NCI-H2081 (cell line): Measurements from ENCODE around the gene GADL1.

Experiments used
- DNase-seq, 2 experiments: peaks; one replicate each; lab custom pipeline; 2025; lab: John Stamatoyannopoulos, UW

The GADL1 gene

GRCh38 chr3:30756218-30756617 is 138.2 kb downstream of the GADL1 start:
- no peak for DNase-seq

- DNase-seq: no peak
Measured at GRCh38 chr3:30754426-30754825, 140.0 kb downstream of the GADL1 start.

GRCh38 chr3:30753766-30754165 is 140.7 kb downstream of the GADL1 start:
- no peak for DNase-seq

GRCh38 chr3:30752970-30753369 is 141.5 kb downstream of the GADL1 start:
- DNase-seq: no peak

- DNase-seq: no peak
Measured at GRCh38 chr3:30752491-30752890, 142.0 kb downstream of the GADL1 start.

- no peak for DNase-seq
Measured at GRCh38 chr3:30751610-30752299, 142.7 kb downstream of the GADL1 start.

GRCh38 chr3:30750967-30751366 is 143.5 kb downstream of the GADL1 start:
- DNase-seq: peak in 1 of 2 experiments; percentile 20

- no peak for DNase-seq
Measured at GRCh38 chr3:30749230-30749629, 145.2 kb downstream of the GADL1 start.

GRCh38 chr3:30747771-30748281 is 146.6 kb downstream of the GADL1 start:
- DNase-seq: peak in 1 of 2 experiments; percentile 13

- DNase-seq: no peak
Measured at GRCh38 chr3:30743641-30744317, 150.7 kb downstream of the GADL1 start.

- DNase-seq: no peak
Measured at GRCh38 chr3:30742796-30743619, 151.5 kb downstream of the GADL1 start.

- no peak for DNase-seq
Measured at GRCh38 chr3:30741889-30742288, 152.6 kb downstream of the GADL1 start.

GRCh38 chr3:30738605-30739004 is 155.9 kb downstream of the GADL1 start:
- DNase-seq: no peak

- no peak for DNase-seq
Measured at GRCh38 chr3:30737743-30738499, 156.5 kb downstream of the GADL1 start.

- DNase-seq: no peak
Measured at GRCh38 chr3:30733696-30734095, 160.8 kb downstream of the GADL1 start.

GRCh38 chr3:30733209-30733608 is 161.3 kb downstream of the GADL1 start:
- DNase-seq: no peak

- DNase-seq: no peak
Measured at GRCh38 chr3:30730967-30731366, 163.5 kb downstream of the GADL1 start.

- DNase-seq: no peak
Measured at GRCh38 chr3:30729936-30730335, 164.5 kb downstream of the GADL1 start.

GRCh38 chr3:30729512-30729911 is 164.9 kb downstream of the GADL1 start:
- DNase-seq: no peak

GRCh38 chr3:30728143-30728542 is 166.3 kb downstream of the GADL1 start:
- no peak for DNase-seq

GRCh38 chr3:30724863-30725262 is 169.6 kb downstream of the GADL1 start:
- no peak for DNase-seq

GRCh38 chr3:30723211-30723610 is 171.2 kb downstream of the GADL1 start:
- DNase-seq: no peak
